Measurements from ENCODE around the gene NAAA. TPM values are rescaled to one million over a fixed set of nuclear protein-coding genes. Genes with fewer than 3 reads are reported as not detected.

Gene NAAA
- total RNA-seq, 1 experiment from 2014 or later: 2.7 TPM

DNA sequence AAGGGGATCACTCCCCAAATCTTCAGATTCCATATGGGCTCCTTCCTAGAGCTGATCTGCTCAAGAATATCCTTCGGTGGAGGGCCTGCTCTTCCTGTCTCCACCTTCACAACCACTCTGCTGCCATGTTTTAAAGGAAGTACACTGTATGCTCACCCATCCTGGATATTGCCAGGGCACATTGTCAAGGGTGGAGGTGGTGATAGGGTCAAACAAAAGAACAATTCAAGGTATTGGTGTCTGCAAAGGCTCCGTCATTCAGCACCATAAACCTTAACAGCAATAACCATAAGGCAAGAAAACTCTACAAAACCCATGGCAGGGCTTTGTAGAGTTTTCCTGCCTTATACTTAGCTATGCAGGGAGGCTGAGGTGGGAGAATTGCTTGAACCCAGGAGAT is 18.9 kb downstream of the NAAA start:
- no peak overlapping the region for H3K9ac ChIP-seq (ENCODE audit: extremely low read depth, insufficient read length, low read length)
- H4K8ac ChIP-seq (replicated peaks; ENCODE audit: insufficient read length, low read depth, low read length): no peak overlapping the region
- Mint-ChIP-seq H3K9me3 (no peaks in the 10 kb centered on the region), H3K27ac (no peak overlapping the region), H3K4me1 (peaks cover 22 to 23% of the 10 kb centered on the region in 2 experiments), H3K4me3 (no peak overlapping the region), H3K36me3 (ENCODE audit: insufficient read depth in 1 of 3, low read depth in 3 of 3) (peaks cover 0 to 13% (median 3%) of the 10 kb centered on the region in 3 experiments; a peak in 4 of 7 replicates), H3K27me3 (ENCODE audit: low read depth) (no peaks in the 10 kb centered on the region)
- H3K23ac ChIP-seq (ENCODE audit: insufficient read length, low read depth, low read length): no peak overlapping the region
- H4K20me1 ChIP-seq (ENCODE audit: control insufficient read depth, insufficient read depth, insufficient read length): no peaks in the 10 kb centered on the region
- no peak overlapping the region for H2BK20ac ChIP-seq (ENCODE audit: low read depth, low read length, poor library complexity, severe bottlenecking)
- WGBS (ENCODE audit: extremely low coverage, insufficient read length, low lambda C conversion rate): no CpG with 5 or more reads among the region's 2 CpGs
- no peak overlapping the region for H3T11ph ChIP-seq (ENCODE audit: low read length)
- no peak overlapping the region for H3K4me2 ChIP-seq (ENCODE audit: insufficient read depth, insufficient read length, low read length)
- no peak overlapping the region for H2AK5ac ChIP-seq (ENCODE audit: insufficient read length, low read length)
- no peak overlapping the region for H3K14ac ChIP-seq (ENCODE audit: insufficient read depth, low read length)
- H3K18ac ChIP-seq (ENCODE audit: insufficient read length, low read depth, low read length): no peak overlapping the region
- H3K27me3 ChIP-seq (ENCODE audit: insufficient read depth, low read length): no peaks in the 10 kb centered on the region
- H2BK5ac ChIP-seq (ENCODE audit: insufficient read length, low read length): no peak overlapping the region
- H4K91ac ChIP-seq (ENCODE audit: insufficient read length, low read depth, low read length): no peak overlapping the region
- TF ChIP-seq, protein P1, sequence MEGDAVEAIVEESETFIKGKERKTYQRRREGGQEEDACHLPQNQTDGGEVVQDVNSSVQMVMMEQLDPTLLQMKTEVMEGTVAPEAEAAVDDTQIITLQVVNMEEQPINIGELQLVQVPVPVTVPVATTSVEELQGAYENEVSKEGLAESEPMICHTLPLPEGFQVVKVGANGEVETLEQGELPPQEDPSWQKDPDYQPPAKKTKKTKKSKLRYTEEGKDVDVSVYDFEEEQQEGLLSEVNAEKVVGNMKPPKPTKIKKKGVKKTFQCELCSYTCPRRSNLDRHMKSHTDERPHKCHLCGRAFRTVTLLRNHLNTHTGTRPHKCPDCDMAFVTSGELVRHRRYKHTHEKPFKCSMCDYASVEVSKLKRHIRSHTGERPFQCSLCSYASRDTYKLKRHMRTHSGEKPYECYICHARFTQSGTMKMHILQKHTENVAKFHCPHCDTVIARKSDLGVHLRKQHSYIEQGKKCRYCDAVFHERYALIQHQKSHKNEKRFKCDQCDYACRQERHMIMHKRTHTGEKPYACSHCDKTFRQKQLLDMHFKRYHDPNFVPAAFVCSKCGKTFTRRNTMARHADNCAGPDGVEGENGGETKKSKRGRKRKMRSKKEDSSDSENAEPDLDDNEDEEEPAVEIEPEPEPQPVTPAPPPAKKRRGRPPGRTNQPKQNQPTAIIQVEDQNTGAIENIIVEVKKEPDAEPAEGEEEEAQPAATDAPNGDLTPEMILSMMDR (conservative IDR thresholded peaks at IDR 0.05): no peak
- no peaks in the 10 kb centered on the region for H3K79me2 ChIP-seq (ENCODE audit: insufficient read depth, low read length)
- no peaks in the 10 kb centered on the region for H3K23me2 ChIP-seq (ENCODE audit: insufficient read length, low read depth, low read length, poor library complexity, severe bottlenecking)
- H2BK15ac ChIP-seq (ENCODE audit: low read depth, low read length): no peak overlapping the region
- no peaks in the 10 kb centered on the region for H3K9me3 ChIP-seq (ENCODE audit: control insufficient read depth, low read depth, low read length)
- H2BK12ac ChIP-seq (ENCODE audit: insufficient read length, low read depth, low read length): no peak overlapping the region
- no peak overlapping the region for H4K5ac ChIP-seq (ENCODE audit: insufficient read length, low read depth, low read length)
- no peak overlapping the region for H3K4ac ChIP-seq (ENCODE audit: low read depth, low read length)
- H3K4me1 ChIP-seq (ENCODE audit: insufficient read depth, low read length): peaks cover 8% of the 10 kb centered on the region
- H3K27ac ChIP-seq (ENCODE audit: insufficient read length, low read depth, low read length): no peak overlapping the region
- no peaks in the 10 kb centered on the region for H3K79me1 ChIP-seq (ENCODE audit: insufficient read depth, low read depth, low read length, poor library complexity, severe bottlenecking)
- H2AFZ ChIP-seq (ENCODE audit: low read length): no peak overlapping the region
- no peak overlapping the region for H2BK120ac ChIP-seq (ENCODE audit: low read depth, low read length, poor library complexity, severe bottlenecking)
- H3K56ac ChIP-seq (ENCODE audit: insufficient read length, low read depth, low read length): no peak overlapping the region
- no peak for DNase-seq
